ENCODE results near the gene PCDH9.

PCDH9 gene

GRCh38 chr13:66981912-66982311, 248.2 kb downstream of the PCDH9 start:
- no peak overlapping the region for H3K4me3 ChIP-seq (ENCODE audit: low read depth, low read length)
- no peak for TF ChIP-seq CTCF (IDR thresholded peaks at IDR 0.05; ENCODE audit: low read depth, low read length)

GRCh38 chr13:66977161-66977560, 253.0 kb downstream of the PCDH9 start:
- H3K4me3 ChIP-seq (ENCODE audit: low read depth, low read length) = no peak overlapping the region
- no peak for TF ChIP-seq CTCF (IDR thresholded peaks at IDR 0.05; ENCODE audit: low read depth, low read length)

GRCh38 chr13:66974889-66975288, 255.2 kb downstream of the PCDH9 start:
- no peak overlapping the region for H3K4me3 ChIP-seq (ENCODE audit: low read depth, low read length)
- no peak for TF ChIP-seq CTCF (IDR thresholded peaks at IDR 0.05; ENCODE audit: low read depth, low read length)

GRCh38 chr13:66974174-66974573, 256.0 kb downstream of the PCDH9 start:
- no peak for TF ChIP-seq CTCF (IDR thresholded peaks at IDR 0.05; ENCODE audit: low read depth, low read length)
- H3K4me3 ChIP-seq (ENCODE audit: low read depth, low read length) = no peak overlapping the region

GRCh38 chr13:66972659-66973058, 257.5 kb downstream of the PCDH9 start:
- no peak overlapping the region for H3K4me3 ChIP-seq (ENCODE audit: low read depth, low read length)
- no peak for TF ChIP-seq CTCF (IDR thresholded peaks at IDR 0.05; ENCODE audit: low read depth, low read length)

GRCh38 chr13:66971004-66971403, 259.1 kb downstream of the PCDH9 start:
- no peak overlapping the region for H3K4me3 ChIP-seq (ENCODE audit: low read depth, low read length)
- no peak for TF ChIP-seq CTCF (IDR thresholded peaks at IDR 0.05; ENCODE audit: low read depth, low read length)

- no peak for TF ChIP-seq CTCF (IDR thresholded peaks at IDR 0.05; ENCODE audit: low read depth, low read length)
These were observed 260.8 kb downstream of the PCDH9 start for GRCh38 chr13:66969291-66969690.

More at GRCh38 chr13:66969291-66969690, 260.8 kb downstream of the PCDH9 start:
- no peak overlapping the region for H3K4me3 ChIP-seq (ENCODE audit: low read depth, low read length)
